PC-9 (cell line): Measurements from ENCODE around the gene POLA1. TPM values are rescaled to one million over a fixed set of nuclear protein-coding genes. Genes with fewer than 3 reads are reported as not detected.

ENCODE experiments used
- BruUV-seq: library from RNA; stranded (reverse); fragments of 400-500 nt; replicated peaks from 2 replicates; lab custom pipeline; 2021; lab: Mats Ljungman, UMichigan
- CTCF ChIA-PET: fragments of 300-600 bp; sonication (Branson Sonifier 250); formaldehyde crosslinking; loops from one replicate; lab custom pipeline; 2022; ENCODE audit warnings: antibody characterized with exemption; lab: Charles Lee
- POLR2A ChIA-PET: fragments of 300-600 bp; sonication (Branson Sonifier 250); formaldehyde crosslinking; loops from one replicate; lab custom pipeline; 2022; ENCODE audit warnings: antibody characterized with exemption; ENCODE audit not compliant: unreplicated experiment; lab: Charles Lee
- DNase-seq, 2 experiments: peaks; one replicate each; pipeline versions ENCODE4 v3.0.0 to v3.0.0-alpha.2; 2015 to 2022; ENCODE audit warnings: mixed read lengths in 1 of 2
- H2AFZ ChIP-seq: fragments of 200-600 bp; sonication (generic); 2 replicates; pipeline ENCODE4 v1.8.1; 2017; ENCODE audit warnings: antibody characterized with exemption
- H3F3A ChIP-seq: fragments of 200-600 bp; sonication (generic); 2 replicates; pipeline ENCODE4 v1.8.1; 2017; ENCODE audit warnings: antibody characterized with exemption, mild to moderate bottlenecking, low read depth; ENCODE audit not compliant: insufficient read depth
- H3K27ac ChIP-seq: fragments of 200-600 bp; sonication (generic); 2 replicates; pipeline ENCODE4 v1.6.1; 2016; ENCODE audit warnings: mixed run types
- H3K27me3 ChIP-seq: fragments of 200-600 bp; sonication (generic); 2 replicates; pipeline ENCODE4 v1.6.1; 2016; ENCODE audit warnings: low read depth, mixed run types; ENCODE audit not compliant: insufficient read depth
- H3K36me3 ChIP-seq: fragments of 200-600 bp; sonication (generic); 2 replicates; pipeline ENCODE4 v1.6.1; 2016; ENCODE audit warnings: low read depth, mixed run types
- H3K4me1 ChIP-seq: fragments of 200-600 bp; sonication (generic); replicated peaks from 2 replicates; pipeline ENCODE4 v1.6.1; 2016; ENCODE audit warnings: mixed run types; ENCODE audit not compliant: insufficient read depth
- H3K4me2 ChIP-seq: fragments of 200-600 bp; sonication (generic); 2 replicates; pipeline ENCODE4 v1.6.1; 2017; ENCODE audit warnings: mixed run types
- H3K4me3 ChIP-seq: fragments of 200-600 bp; sonication (generic); 2 replicates; pipeline ENCODE4 v1.6.1; 2016; ENCODE audit warnings: mixed run types
- H3K79me2 ChIP-seq: fragments of 200-600 bp; sonication (generic); 2 replicates; pipeline ENCODE4 v1.6.1; 2017; ENCODE audit warnings: low read depth, mixed run types
- H3K9me2 ChIP-seq: fragments of 200-600 bp; sonication (generic); 2 replicates; pipeline ENCODE4 v1.8.1; 2017; ENCODE audit warnings: mild to moderate bottlenecking; ENCODE audit not compliant: insufficient read depth
- H3K9me3 ChIP-seq: fragments of 200-600 bp; sonication (generic); 2 replicates; pipeline ENCODE4 v1.8.1; 2016; ENCODE audit warnings: low read depth; ENCODE audit not compliant: insufficient read depth
- H4K20me1 ChIP-seq: fragments of 200-600 bp; sonication (generic); 2 replicates; pipeline ENCODE4 v1.8.1; 2017; ENCODE audit not compliant: insufficient read depth
- EZH2 ChIP-seq: fragments of 200-600 bp; sonication (generic); IDR thresholded peaks from 2 replicates; pipeline ENCODE4 v1.8.0; 2017; ENCODE audit warnings: antibody characterized with exemption, low read depth
- intact Hi-C: fragments of 100-400 bp; cut with micrococcal nuclease; formaldehyde crosslinking; loops from one replicate; pipeline ENCODE4 v1.10.0; 2022; ENCODE audit not compliant: unreplicated experiment
- total RNA-seq: library from RNA; stranded (reverse); gene quantifications from 2 replicates; pipeline ENCODE4 v1.2.3, GENCODE V29; 2021
- TF ChIP-seq, protein P1 (sequence below): fragments of 200-600 bp; sonication (generic); conservative IDR thresholded peaks from 2 replicates; pipeline ENCODE4 v1.6.1; 2017; ENCODE audit warnings: mixed run types, antibody characterized with exemption, mild to moderate bottlenecking, moderate library complexity

POLA1 gene
- total RNA-seq, 1 experiment from 2014 or later, result 24.6 TPM

GRCh38 chrX:24982306-24982965 lies 288.7 kb downstream of the POLA1 start:
- Histone ChIP-seq H3K36me3 (no peaks in the 10 kb centered on the region), H3K4me1 (no peaks in the 10 kb centered on the region), H3K27me3 (no peaks in the 10 kb centered on the region), H3K4me3 (no peak overlapping the region), H2AFZ (no peak overlapping the region), H3K9me2 (no peaks in the 10 kb centered on the region), H3K4me2 (no peak overlapping the region), H3K27ac (no peak overlapping the region), H3F3A (no peaks in the 10 kb centered on the region), H3K79me2 (no peaks in the 10 kb centered on the region), H3K9me3 (no peaks in the 10 kb centered on the region), H4K20me1 (no peaks in the 10 kb centered on the region)
- no peak for DNase-seq
- intact Hi-C loops, result no loop called here
- ChIA-PET POLR2A (no interaction called here), CTCF (interaction anchor here (0.6 kb wide), 1 partner anchor 143 kb away, joined by 4 read pairs; no protein-coding TSS in a partner anchor)
- TF ChIP-seq, protein P1, sequence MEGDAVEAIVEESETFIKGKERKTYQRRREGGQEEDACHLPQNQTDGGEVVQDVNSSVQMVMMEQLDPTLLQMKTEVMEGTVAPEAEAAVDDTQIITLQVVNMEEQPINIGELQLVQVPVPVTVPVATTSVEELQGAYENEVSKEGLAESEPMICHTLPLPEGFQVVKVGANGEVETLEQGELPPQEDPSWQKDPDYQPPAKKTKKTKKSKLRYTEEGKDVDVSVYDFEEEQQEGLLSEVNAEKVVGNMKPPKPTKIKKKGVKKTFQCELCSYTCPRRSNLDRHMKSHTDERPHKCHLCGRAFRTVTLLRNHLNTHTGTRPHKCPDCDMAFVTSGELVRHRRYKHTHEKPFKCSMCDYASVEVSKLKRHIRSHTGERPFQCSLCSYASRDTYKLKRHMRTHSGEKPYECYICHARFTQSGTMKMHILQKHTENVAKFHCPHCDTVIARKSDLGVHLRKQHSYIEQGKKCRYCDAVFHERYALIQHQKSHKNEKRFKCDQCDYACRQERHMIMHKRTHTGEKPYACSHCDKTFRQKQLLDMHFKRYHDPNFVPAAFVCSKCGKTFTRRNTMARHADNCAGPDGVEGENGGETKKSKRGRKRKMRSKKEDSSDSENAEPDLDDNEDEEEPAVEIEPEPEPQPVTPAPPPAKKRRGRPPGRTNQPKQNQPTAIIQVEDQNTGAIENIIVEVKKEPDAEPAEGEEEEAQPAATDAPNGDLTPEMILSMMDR, result no peak
- TF ChIP-seq EZH2, result no peak
- BruUV-seq, result no TSS peak

GRCh38 chrX:24983931-24984330 lies 290.2 kb downstream of the POLA1 start:
- intact Hi-C loops, result no loop called here
- no peaks in the 10 kb centered on the region for H3K79me2 ChIP-seq

GRCh38 chrX:24985120-24985519 lies 291.4 kb downstream of the POLA1 start:
- H3K27me3 ChIP-seq, result no peaks in the 10 kb centered on the region
- no peak for TF ChIP-seq EZH2
- TF ChIP-seq, protein P1, result no peak
- H3K4me3 ChIP-seq, result no peak overlapping the region
- intact Hi-C loops, result no loop called here
- ChIA-PET CTCF (no interaction called here), POLR2A (no interaction called here)
- no peaks in the 10 kb centered on the region for H3K4me1 ChIP-seq
- no peak overlapping the region for H3K4me2 ChIP-seq
- H4K20me1 ChIP-seq, result no peaks in the 10 kb centered on the region
- H2AFZ ChIP-seq, result no peak overlapping the region
- no peaks in the 10 kb centered on the region for H3K36me3 ChIP-seq
- BruUV-seq, result no TSS peak
- no peaks in the 10 kb centered on the region for H3K9me3 ChIP-seq
- no peaks in the 10 kb centered on the region for H3F3A ChIP-seq
- H3K9me2 ChIP-seq, result no peaks in the 10 kb centered on the region
- H3K79me2 ChIP-seq, result no peaks in the 10 kb centered on the region
- H3K27ac ChIP-seq, result no peak overlapping the region
- DNase-seq, result no peak

More at GRCh38 chrX:24983931-24984330, 290.2 kb downstream of the POLA1 start:
- Histone ChIP-seq H3K9me2 (no peaks in the 10 kb centered on the region), H3K27ac (no peak overlapping the region), H3K4me3 (no peak overlapping the region), H2AFZ (no peak overlapping the region), H3K36me3 (no peaks in the 10 kb centered on the region), H3K4me2 (no peak overlapping the region), H3K4me1 (no peaks in the 10 kb centered on the region), H3F3A (no peaks in the 10 kb centered on the region), H3K9me3 (no peaks in the 10 kb centered on the region), H4K20me1 (no peaks in the 10 kb centered on the region), H3K27me3 (no peaks in the 10 kb centered on the region)
- CTCF ChIA-PET, result no interaction called here
- DNase-seq, result no peak
- TF ChIP-seq, protein P1, result no peak
- TF ChIP-seq EZH2, result no peak
- POLR2A ChIA-PET, result no interaction called here
- no TSS peak for BruUV-seq
